SK-N-SH (cell line): ENCODE data around the gene FBXL7. TPM values are rescaled to one million over a fixed set of nuclear protein-coding genes. Genes with fewer than 3 reads are reported as not detected.

ENCODE experiments used
- CTCF ChIA-PET: fragments of 300-600, 350-600 bp; formaldehyde crosslinking; extraction: SDS; loops from one replicate; lab custom pipeline; 2021; lab: Yijun Ruan, JAX
- POLR2A ChIA-PET: fragments of 350-600 bp; sonication (Branson Sonifier 250); formaldehyde crosslinking; extraction: SDS; loops from one replicate; lab custom pipeline; 2020; ENCODE audit warnings: antibody characterized with exemption, inconsistent platforms; lab: Yijun Ruan, JAX
- DNase-seq: peaks from one replicate; pipeline ENCODE4 v3.0.0; 2012
- H2AFZ ChIP-seq: fragments of 200-600 bp; sonication (generic); 2 replicates; pipeline ENCODE4 v1.8.1; 2016; ENCODE audit warnings: antibody characterized with exemption, mild to moderate bottlenecking, low read depth
- H3F3A ChIP-seq: fragments of 200-600 bp; sonication (generic); replicated peaks from 2 replicates; pipeline ENCODE3; 2016; ENCODE audit warnings: antibody characterized with exemption, mild to moderate bottlenecking; ENCODE audit not compliant: insufficient read depth
- H3K27ac ChIP-seq, 2 experiments: fragments of 200-500 bp in 1 of 2; fragments of 200-600 bp in 1 of 2; sonication (Bioruptor generic) in 1 of 2; sonication (generic), shearing (Covaris generic) in 1 of 2; 2 replicates each; pipeline versions ENCODE4 v1.5.1 to v1.6.1; 2014 to 2016; ENCODE audit warnings: low read depth in 2 of 2, inconsistent platforms in 1 of 2, low read length in 1 of 2, mild to moderate bottlenecking in 1 of 2, mixed read lengths in 1 of 2
- H3K27me3 ChIP-seq: fragments of 200-600 bp; sonication (generic), shearing (Covaris generic); 2 replicates; pipeline ENCODE4 v1.6.1; 2016; ENCODE audit warnings: mixed run types; ENCODE audit not compliant: insufficient read depth
- H3K36me3 ChIP-seq, 2 experiments: fragments of 200-500 bp in 1 of 2; fragments of 200-600 bp in 1 of 2; sonication (Bioruptor generic) in 1 of 2; sonication (generic) in 1 of 2; replicated peaks in 1 of 2; 2 replicates each; pipeline versions ENCODE3 to v1.5.1; 2014 to 2016; ENCODE audit warnings: low read length in 1 of 2, mild to moderate bottlenecking in 1 of 2; ENCODE audit not compliant: insufficient read depth in 2 of 2, control insufficient read depth in 1 of 2
- H3K4me1 ChIP-seq, 2 experiments: fragments of 200-500 bp in 1 of 2; fragments of 200-600 bp in 1 of 2; sonication (Bioruptor generic) in 1 of 2; sonication (generic), shearing (Covaris generic) in 1 of 2; 2 replicates each; pipeline versions ENCODE4 v1.5.1 to v1.6.1; 2014 to 2016; ENCODE audit warnings: low read depth in 1 of 2, low read length in 1 of 2, mixed run types in 1 of 2; ENCODE audit not compliant: insufficient read depth in 2 of 2, control insufficient read depth in 1 of 2
- H3K4me2 ChIP-seq: fragments of 200-600 bp; sonication (generic), shearing (Covaris generic); 2 replicates; pipeline ENCODE4 v1.6.1; 2017; ENCODE audit warnings: mixed run types
- H3K4me3 ChIP-seq, 2 experiments: fragments of 200-500 bp in 1 of 2; fragments of 200-600 bp in 1 of 2; sonication (Bioruptor generic) in 1 of 2; sonication (generic), shearing (Covaris generic) in 1 of 2; 2 replicates each; pipeline versions ENCODE4 v1.5.1 to v1.8.1; 2014 to 2016; ENCODE audit warnings: low read depth in 2 of 2, inconsistent platforms in 1 of 2, low read length in 1 of 2, mild to moderate bottlenecking in 1 of 2, mixed read lengths in 1 of 2, moderate library complexity in 1 of 2
- H3K79me2 ChIP-seq: fragments of 200-600 bp; sonication (generic); 2 replicates; pipeline ENCODE4 v1.8.1; 2017; ENCODE audit warnings: mild to moderate bottlenecking; ENCODE audit not compliant: insufficient read depth
- H3K9ac ChIP-seq: fragments of 200-600 bp; sonication (generic); 2 replicates; pipeline ENCODE4 v1.6.1; 2017; ENCODE audit warnings: mixed run types
- H3K9me2 ChIP-seq: fragments of 200-600 bp; sonication (generic); 2 replicates; pipeline ENCODE4 v1.6.1; 2017; ENCODE audit warnings: mixed run types
- H3K9me3 ChIP-seq: fragments of 200-600 bp; sonication (generic); 2 replicates; pipeline ENCODE4 v1.6.1; 2017; ENCODE audit warnings: mixed run types, mild to moderate bottlenecking, moderate library complexity
- H4K20me1 ChIP-seq: fragments of 200-600 bp; sonication (generic); 2 replicates; pipeline ENCODE4 v1.6.1; 2017; ENCODE audit warnings: mild to moderate bottlenecking, mixed run types; ENCODE audit not compliant: insufficient read depth
- CHD2 ChIP-seq: fragments of 150-350 bp; IDR thresholded peaks from 2 replicates; pipeline ENCODE4 v1.6.1; 2018; ENCODE audit warnings: low read length; ENCODE audit not compliant: partially characterized antibody
- FOSL2 ChIP-seq: IDR thresholded peaks from 2 replicates; pipeline ENCODE4 v1.4.0; 2012; ENCODE audit warnings: low read depth, mild to moderate bottlenecking, moderate library complexity, borderline replicate concordance
- FOXM1 ChIP-seq: IDR thresholded peaks from 2 replicates; pipeline ENCODE4 v1.4.0; 2012; ENCODE audit warnings: low read depth, mild to moderate bottlenecking
- JUND ChIP-seq: IDR thresholded peaks from 2 replicates; pipeline ENCODE4 v1.4.0; 2012
- MEF2A ChIP-seq: IDR thresholded peaks from 2 replicates; pipeline ENCODE4 v1.4.0; 2012; ENCODE audit warnings: low read depth, borderline replicate concordance
- RAD21 ChIP-seq: IDR thresholded peaks from 2 replicates; pipeline ENCODE4 v1.6.1; 2012; ENCODE audit warnings: mild to moderate bottlenecking, low read length
- SMC3 ChIP-seq: IDR thresholded peaks from 2 replicates; pipeline ENCODE4 v1.6.1; 2012; ENCODE audit warnings: low read depth, low read length, improper control_type of control experiment
- TEAD4 ChIP-seq: IDR thresholded peaks from 2 replicates; pipeline ENCODE4 v1.4.0; 2012; ENCODE audit warnings: mild to moderate bottlenecking, borderline replicate concordance; ENCODE audit not compliant: insufficient read depth
- USF1 ChIP-seq: IDR thresholded peaks from 2 replicates; pipeline ENCODE4 v1.4.0; 2012; ENCODE audit warnings: low read depth, borderline replicate concordance
- WGBS: methylation state at CpG from one replicate; pipeline ENCODE4 v1.1.6; 2017; ENCODE audit warnings: low lambda C conversion rate; 5-methylcytosine and 5-hydroxymethylcytosine counted together
- polyA plus RNA-seq, 3 experiments: library from polyadenylated mRNA; depleted of rRNA; stranded (reverse); fragments of >200 nt; gene quantifications; 2 replicates each; pipeline ENCODE4 v1.2.3, GENCODE V29; 2012
- TF ChIP-seq, protein P1 (sequence below): fragments of 200-600 bp; sonication (generic); IDR thresholded peaks from 2 replicates; pipeline ENCODE4 v1.6.1; 2017; ENCODE audit warnings: antibody characterized with exemption, mild to moderate bottlenecking, moderate library complexity

The FBXL7 gene
- polyA plus RNA-seq, 1 of the 3 experiments (the other 2 are of a cell fraction), result 7.0 TPM

DNA sequence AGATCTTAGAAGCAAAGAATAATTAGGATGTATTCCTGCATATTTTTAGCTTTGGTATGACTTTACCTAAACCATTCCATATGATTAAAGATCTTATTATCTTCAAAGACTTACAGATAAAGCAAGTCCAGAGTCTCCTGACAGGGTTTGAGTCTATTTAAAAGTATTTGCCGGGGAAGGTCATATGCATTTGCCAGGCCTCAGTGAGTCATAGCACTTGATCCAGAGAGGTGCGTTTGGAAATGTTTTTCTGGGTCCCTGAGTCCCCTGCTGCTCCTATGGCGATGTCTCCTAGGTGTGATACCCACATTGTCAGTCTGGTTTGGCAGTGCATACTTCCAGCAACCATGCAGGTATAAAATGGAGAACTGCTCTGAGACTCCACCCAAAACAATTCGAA is 217.0 kb downstream of the FBXL7 start:
- 53% methylated on average over 4 of the region's 4 CpGs for WGBS
- Histone ChIP-seq H2AFZ (no peak overlapping the region), H3K4me3 (no peak overlapping the region), H3F3A (peaks cover 9% of the 10 kb centered on the region), H3K4me1 (peaks cover 0 to 15% of the 10 kb centered on the region in 2 experiments; a peak in 2 of 4 replicates), H3K4me2 (no peak overlapping the region), H3K27ac (no peak overlapping the region), H3K9me2 (no peaks in the 10 kb centered on the region), H3K9me3 (no peaks in the 10 kb centered on the region), H3K27me3 (no peaks in the 10 kb centered on the region), H3K9ac (no peak overlapping the region), H3K36me3 (no peaks in the 10 kb centered on the region), H4K20me1 (no peaks in the 10 kb centered on the region), H3K79me2 (peaks cover 17% of the 10 kb centered on the region; the same call in 1 of the 2 replicates)
- ChIA-PET POLR2A (no interaction called here), CTCF (no interaction called here)
- DNase-seq, result no peak
- TF ChIP-seq JUND (0 out of 2 replicates have a peak, but pooled peaks have one; percentile 24), FOSL2 (peak; percentile 28; the same call in 1 of the 2 replicates), MEF2A (no peak)

DNA sequence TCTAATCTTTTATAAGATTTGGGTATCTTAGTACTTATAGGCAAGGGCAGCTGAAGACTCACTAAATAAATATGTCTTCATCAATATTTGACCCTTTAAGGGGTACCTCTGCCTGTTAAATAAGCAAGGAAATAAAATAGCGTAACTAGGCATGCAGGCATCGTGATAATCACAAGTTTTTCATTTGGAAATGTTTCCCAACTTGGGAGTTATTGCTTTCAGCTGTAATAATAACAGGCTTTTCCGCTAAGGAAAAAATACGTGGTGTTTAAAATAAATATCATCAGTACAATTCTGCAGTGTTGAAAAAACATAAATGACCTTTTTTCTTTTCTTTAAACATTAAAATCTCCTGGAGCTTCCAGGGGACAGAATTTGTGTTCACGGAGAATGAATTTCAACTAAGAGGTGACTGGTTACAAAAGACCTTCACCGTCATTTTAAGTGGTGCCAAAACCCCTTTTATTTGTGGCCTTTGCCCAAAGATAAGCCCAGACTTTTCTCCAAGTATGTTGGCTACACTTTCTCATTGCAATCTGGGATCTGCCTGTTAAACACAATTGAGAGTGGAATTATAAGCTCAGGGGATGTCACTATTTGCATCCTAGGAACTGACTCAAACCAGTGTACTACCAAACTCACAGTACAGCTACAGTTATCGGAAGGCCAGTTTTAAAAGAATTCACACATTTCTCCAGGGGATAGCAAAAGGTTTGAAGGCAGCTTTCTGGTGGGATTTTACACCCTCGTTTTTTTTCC is 218.6 kb downstream of the FBXL7 start:
- Histone ChIP-seq H3K4me2 (no peak overlapping the region), H3K4me3 (no peak overlapping the region)
- DNase-seq, result no peak

More for the DNA sequence above, 218.6 kb downstream of the FBXL7 start:
- H4K20me1 ChIP-seq, result no peaks in the 10 kb centered on the region
- H3K9me2 ChIP-seq, result no peaks in the 10 kb centered on the region
- H3K4me1 ChIP-seq, result peaks cover 0 to 15% of the 10 kb centered on the region in 2 experiments; a peak in 2 of 4 replicates
- peaks cover 17% of the 10 kb centered on the region for H3K79me2 ChIP-seq
- no peak overlapping the region for H2AFZ ChIP-seq
- CTCF ChIA-PET, result interaction anchor here (0.6 to 1.2 kb wide), 2 partner anchors 23 to 73 kb away, joined by 3 read pairs; no protein-coding TSS in a partner anchor
- H3K36me3 ChIP-seq, result no peaks in the 10 kb centered on the region
- no peak for TF ChIP-seq SMC3
- no peak for TF ChIP-seq CHD2
- TF ChIP-seq FOXM1, result no peak
- no peak for TF ChIP-seq MEF2A
- no peak for TF ChIP-seq TEAD4
- TF ChIP-seq USF1, result no peak
- TF ChIP-seq, protein P1, sequence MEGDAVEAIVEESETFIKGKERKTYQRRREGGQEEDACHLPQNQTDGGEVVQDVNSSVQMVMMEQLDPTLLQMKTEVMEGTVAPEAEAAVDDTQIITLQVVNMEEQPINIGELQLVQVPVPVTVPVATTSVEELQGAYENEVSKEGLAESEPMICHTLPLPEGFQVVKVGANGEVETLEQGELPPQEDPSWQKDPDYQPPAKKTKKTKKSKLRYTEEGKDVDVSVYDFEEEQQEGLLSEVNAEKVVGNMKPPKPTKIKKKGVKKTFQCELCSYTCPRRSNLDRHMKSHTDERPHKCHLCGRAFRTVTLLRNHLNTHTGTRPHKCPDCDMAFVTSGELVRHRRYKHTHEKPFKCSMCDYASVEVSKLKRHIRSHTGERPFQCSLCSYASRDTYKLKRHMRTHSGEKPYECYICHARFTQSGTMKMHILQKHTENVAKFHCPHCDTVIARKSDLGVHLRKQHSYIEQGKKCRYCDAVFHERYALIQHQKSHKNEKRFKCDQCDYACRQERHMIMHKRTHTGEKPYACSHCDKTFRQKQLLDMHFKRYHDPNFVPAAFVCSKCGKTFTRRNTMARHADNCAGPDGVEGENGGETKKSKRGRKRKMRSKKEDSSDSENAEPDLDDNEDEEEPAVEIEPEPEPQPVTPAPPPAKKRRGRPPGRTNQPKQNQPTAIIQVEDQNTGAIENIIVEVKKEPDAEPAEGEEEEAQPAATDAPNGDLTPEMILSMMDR, result no peak
- TF ChIP-seq RAD21, result no peak
- H3K9me3 ChIP-seq, result no peaks in the 10 kb centered on the region
- peaks cover 9% of the 10 kb centered on the region for H3F3A ChIP-seq
- 74% methylated on average over 8 of the region's 8 CpGs for WGBS
- POLR2A ChIA-PET, result interaction anchor here (0.8 kb wide), 1 partner anchor 212 kb away, joined by 3 read pairs; no protein-coding TSS in a partner anchor
- H3K9ac ChIP-seq, result no peak overlapping the region
- no peaks in the 10 kb centered on the region for H3K27me3 ChIP-seq
- peak overlapping the region in 1 of 2 experiments; percentile 22; a peak in 1 of 4 replicates for H3K27ac ChIP-seq
